GM18519 (cell line): Measurements from ENCODE around the gene PLOD2.

ENCODE experiments used
- ATAC-seq: cut with Tn5 transposase; IDR thresholded peaks from one replicate; pipeline ENCODE4 v1.9.1; 2021; ENCODE audit warnings: mild to moderate bottlenecking, moderate library complexity; ENCODE audit not compliant: unreplicated experiment, low FRiP score

The PLOD2 gene

GRCh38 chr3:146166826-146167225, 5.8 kb upstream of the PLOD2 start:
- ATAC-seq, result no peak

- no peak for ATAC-seq
Observed at GRCh38 chr3:146166415-146166821, 5.4 kb upstream of the PLOD2 start.

GRCh38 chr3:146165877-146166276, 4.9 kb upstream of the PLOD2 start:
- no peak for ATAC-seq

- ATAC-seq, result no peak
Observed at GRCh38 chr3:146164971-146165769, 4.2 kb upstream of the PLOD2 start.

GRCh38 chr3:146164506-146164905, 3.5 kb upstream of the PLOD2 start:
- no peak for ATAC-seq

- no peak for ATAC-seq
Observed at GRCh38 chr3:146164071-146164470, 3.1 kb upstream of the PLOD2 start.

GRCh38 chr3:146163584-146163983, 2.6 kb upstream of the PLOD2 start:
- ATAC-seq, result no peak

- ATAC-seq, result no peak
Observed at GRCh38 chr3:146162561-146162960, 1.6 kb upstream of the PLOD2 start.

- no peak for ATAC-seq
Observed at GRCh38 chr3:146161663-146162002, 649 bp upstream of the PLOD2 start.

- no peak for ATAC-seq
Observed at GRCh38 chr3:146160321-146160963, 542 bp downstream of the PLOD2 start.

- ATAC-seq, result no peak
Observed at GRCh38 chr3:146159616-146160320, 1.2 kb downstream of the PLOD2 start.

- ATAC-seq, result no peak
Observed at GRCh38 chr3:146159037-146159436, 1.9 kb downstream of the PLOD2 start.

GRCh38 chr3:146157325-146158060, 3.5 kb downstream of the PLOD2 start:
- no peak for ATAC-seq

GRCh38 chr3:146156666-146157314, 4.2 kb downstream of the PLOD2 start:
- no peak for ATAC-seq

GRCh38 chr3:146156095-146156494, 4.9 kb downstream of the PLOD2 start:
- no peak for ATAC-seq

- ATAC-seq, result no peak
Observed at GRCh38 chr3:146154995-146155394, 6.0 kb downstream of the PLOD2 start.

GRCh38 chr3:146154316-146154715, 6.7 kb downstream of the PLOD2 start:
- no peak for ATAC-seq

GRCh38 chr3:146153429-146153828, 7.6 kb downstream of the PLOD2 start:
- no peak for ATAC-seq

GRCh38 chr3:146152834-146153233, 8.2 kb downstream of the PLOD2 start:
- no peak for ATAC-seq

- ATAC-seq, result no peak
Observed at GRCh38 chr3:146148468-146148931, 12.5 kb downstream of the PLOD2 start.
